Measurements from ENCODE around the gene TNFAIP2. TPM values are rescaled to one million over a fixed set of nuclear protein-coding genes. Genes with fewer than 3 reads are reported as not detected.

Gene TNFAIP2
- total RNA-seq: 122 and 240 TPM in 2 replicates

- no peak for TF ChIP-seq CTCF (IDR thresholded peaks at IDR 0.05; ENCODE audit: insufficient read depth, low read depth, low read length)
- no peak for DNase-seq (ENCODE audit: low read depth)
- peak within 1 kb of the TSS; percentile 54 for H3K4me3 ChIP-seq (ENCODE audit: low read depth, low read length)
Observed at GRCh38 chr14:103122947-103123633, at the start of gene TNFAIP2. TNFAIP2 (plus strand) TSS chr14:103123461; CDS start chr14:103126458, 2,997 bp downstream.

- DNase-seq (ENCODE audit: low read depth): peak; percentile 26
- H3K4me3 ChIP-seq (ENCODE audit: low read depth, low read length): no peak overlapping the region
- TF ChIP-seq CTCF (IDR thresholded peaks at IDR 0.05; ENCODE audit: insufficient read depth, low read depth, low read length): no peak
Observed at GRCh38 chr14:103073876-103074728, 49.2 kb upstream of the TNFAIP2 start.

GRCh38 chr14:103074729-103075367, 48.4 kb upstream of the TNFAIP2 start:
- no peak for DNase-seq (ENCODE audit: low read depth)
- no peak for TF ChIP-seq CTCF (IDR thresholded peaks at IDR 0.05; ENCODE audit: insufficient read depth, low read depth, low read length)
- H3K4me3 ChIP-seq (ENCODE audit: low read depth, low read length): peak overlapping the region; percentile 58

- TF ChIP-seq CTCF (IDR thresholded peaks at IDR 0.05; ENCODE audit: insufficient read depth, low read depth, low read length): peak; percentile 84
- peak; percentile 84 for DNase-seq (ENCODE audit: low read depth)
- no peak overlapping the region for H3K4me3 ChIP-seq (ENCODE audit: low read depth, low read length)
Observed at GRCh38 chr14:103078420-103078749, 44.9 kb upstream of the TNFAIP2 start.

- no peak overlapping the region for H3K4me3 ChIP-seq (ENCODE audit: low read depth, low read length)
- no peak for TF ChIP-seq CTCF (IDR thresholded peaks at IDR 0.05; ENCODE audit: insufficient read depth, low read depth, low read length)
- no peak for DNase-seq (ENCODE audit: low read depth)
Observed at GRCh38 chr14:103078860-103079587, 44.2 kb upstream of the TNFAIP2 start.

- H3K4me3 ChIP-seq (ENCODE audit: low read depth, low read length): no peak overlapping the region
- no peak for DNase-seq (ENCODE audit: low read depth)
- TF ChIP-seq CTCF (IDR thresholded peaks at IDR 0.05; ENCODE audit: insufficient read depth, low read depth, low read length): no peak
Observed at GRCh38 chr14:103081951-103082350, 41.3 kb upstream of the TNFAIP2 start.

Data from fibroblast of villous mesenchyme (primary cell).